ENCODE measurements around the gene PLA2G6.
A peak's percentile ranks its signal among the peaks of the same experiment; 100 is the strongest.

PLA2G6 gene

GRCh38 chr22:38169116-38169515 is 12.5 kb downstream of the PLA2G6 start:
- Histone ChIP-seq H2AK5ac (ENCODE audit: low read depth, low read length) (peak overlapping the region; percentile 40), H2BK15ac (ENCODE audit: low read length) (no peak overlapping the region), H3K27me3 (ENCODE audit: control insufficient read depth in 3 of 3, insufficient read depth in 3 of 3, low read depth in 1 of 3, low read length in 3 of 3) (no peaks in the 10 kb centered on the region), H3K27ac (replicated peaks; ENCODE audit: low read length) (no peak overlapping the region), H3K79me1 (ENCODE audit: low read depth, low read length) (peaks cover 3% of the 10 kb centered on the region), H3K9me3 (replicated peaks in 1 of 2; ENCODE audit: control insufficient read depth in 2 of 2, insufficient read depth in 1 of 2, low read depth in 1 of 2, low read length in 2 of 2) (no peaks in the 10 kb centered on the region), H2BK12ac (ENCODE audit: low read length) (no peak overlapping the region), H4K91ac (ENCODE audit: low read depth, low read length, poor library complexity) (no peak overlapping the region), H3K4me2 (ENCODE audit: insufficient read depth, low read length, poor library complexity, severe bottlenecking) (no peak overlapping the region), H2BK5ac (ENCODE audit: low read length) (no peak overlapping the region), H4K8ac (ENCODE audit: low read depth, low read length) (no peak overlapping the region), H3K36me3 (replicated peaks in 1 of 2; ENCODE audit: control insufficient read depth in 2 of 2, insufficient read depth in 2 of 2, low read length in 2 of 2) (peaks cover 3 to 5% of the 10 kb centered on the region in 2 donors), H3K18ac (ENCODE audit: low read length) (peak overlapping the region; percentile 70), H2AFZ (ENCODE audit: low read length) (no peak overlapping the region), H3K14ac (ENCODE audit: low read length) (no peak overlapping the region), H3K4ac (ENCODE audit: low read length) (no peak overlapping the region), H3K23ac (ENCODE audit: low read depth, low read length, poor library complexity) (no peak overlapping the region), H3K4me3 (ENCODE audit: low read length in 2 of 2) (no peak overlapping the region), H3K9ac (ENCODE audit: low read depth, low read length, poor library complexity) (no peak overlapping the region), H2BK120ac (ENCODE audit: low read depth, low read length) (no peak overlapping the region), H3K4me1 (ENCODE audit: control insufficient read depth in 2 of 2, insufficient read depth in 1 of 2, low read depth in 1 of 2, low read length in 2 of 2) (peaks cover 0 to 7% of the 10 kb centered on the region in 2 donors)
- WGBS, 2 donors (ENCODE audit: extremely low coverage in 2 of 2, insufficient read length in 2 of 2, insufficient replicate concordance in 1 of 2): no CpG with 5 or more reads among the region's 17 CpGs
- DNase-seq (ENCODE audit: low spot score): no peak

DNA sequence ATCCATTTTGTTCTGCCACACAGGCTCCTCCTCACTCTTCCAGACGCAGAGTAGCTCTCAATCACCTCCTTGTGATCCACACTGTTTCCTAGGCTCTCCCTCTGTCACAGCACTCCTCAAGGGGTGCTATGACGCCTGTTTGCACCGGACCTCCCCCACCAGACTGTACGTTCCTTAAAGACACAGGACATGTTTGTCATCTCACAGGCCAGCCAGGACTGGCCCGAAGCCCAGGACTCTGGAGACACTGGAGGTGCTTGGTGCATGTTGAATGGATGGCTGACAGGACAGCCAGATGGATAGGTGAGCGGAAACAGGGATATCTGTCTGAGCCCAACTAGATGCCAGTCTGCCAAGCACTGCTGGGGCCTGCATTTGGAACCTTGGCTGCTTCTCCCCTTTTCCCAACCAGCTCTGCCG is 13.6 kb downstream of the PLA2G6 start:
- H2AK5ac ChIP-seq (ENCODE audit: low read depth, low read length): no peak overlapping the region
- no peak overlapping the region for H2BK120ac ChIP-seq (ENCODE audit: low read depth, low read length)
- H3K4me3 ChIP-seq (ENCODE audit: low read length in 2 of 2): no peak overlapping the region
- no peak overlapping the region for H2BK15ac ChIP-seq (ENCODE audit: low read length)
- no peaks in the 10 kb centered on the region for H3K9me3 ChIP-seq (replicated peaks in 1 of 2; ENCODE audit: control insufficient read depth in 2 of 2, insufficient read depth in 1 of 2, low read depth in 1 of 2, low read length in 2 of 2)
- no peak overlapping the region for H3K14ac ChIP-seq (ENCODE audit: low read length)
- H2BK5ac ChIP-seq (ENCODE audit: low read length): no peak overlapping the region
- no peak overlapping the region for H2BK12ac ChIP-seq (ENCODE audit: low read length)
- no peak overlapping the region for H3K9ac ChIP-seq (ENCODE audit: low read depth, low read length, poor library complexity)
- H3K4me2 ChIP-seq (ENCODE audit: insufficient read depth, low read length, poor library complexity, severe bottlenecking): no peak overlapping the region
- no CpG with 5 or more reads among the region's 7 CpGs for WGBS, 2 donors (ENCODE audit: extremely low coverage in 2 of 2, insufficient read length in 2 of 2, insufficient replicate concordance in 1 of 2)
- H3K27me3 ChIP-seq (ENCODE audit: control insufficient read depth in 3 of 3, insufficient read depth in 3 of 3, low read depth in 1 of 3, low read length in 3 of 3): no peaks in the 10 kb centered on the region
- peaks cover 0 to 7% of the 10 kb centered on the region in 2 donors for H3K4me1 ChIP-seq (ENCODE audit: control insufficient read depth in 2 of 2, insufficient read depth in 1 of 2, low read depth in 1 of 2, low read length in 2 of 2)
- H3K36me3 ChIP-seq (replicated peaks in 1 of 2; ENCODE audit: control insufficient read depth in 2 of 2, insufficient read depth in 2 of 2, low read length in 2 of 2): peaks cover 3 to 5% of the 10 kb centered on the region in 2 donors
- no peak for DNase-seq (ENCODE audit: low spot score)
- no peak overlapping the region for H3K27ac ChIP-seq (replicated peaks; ENCODE audit: low read length)
- H3K79me1 ChIP-seq (ENCODE audit: low read depth, low read length): peaks cover 3% of the 10 kb centered on the region
- H3K4ac ChIP-seq (ENCODE audit: low read length): no peak overlapping the region
- no peak overlapping the region for H3K18ac ChIP-seq (ENCODE audit: low read length)
- H4K91ac ChIP-seq (ENCODE audit: low read depth, low read length, poor library complexity): no peak overlapping the region
- no peak overlapping the region for H3K23ac ChIP-seq (ENCODE audit: low read depth, low read length, poor library complexity)
- H4K8ac ChIP-seq (ENCODE audit: low read depth, low read length): no peak overlapping the region
- H2AFZ ChIP-seq (ENCODE audit: low read length): no peak overlapping the region

GRCh38 chr22:38165922-38166593 is 15.6 kb downstream of the PLA2G6 start:
- Histone ChIP-seq H3K9ac (ENCODE audit: low read depth, low read length, poor library complexity) (peak overlapping the region; percentile 50), H3K4me1 (ENCODE audit: control insufficient read depth in 2 of 2, insufficient read depth in 1 of 2, low read depth in 1 of 2, low read length in 2 of 2) (peaks cover 0 to 9% of the 10 kb centered on the region in 2 donors), H2BK15ac (ENCODE audit: low read length) (no peak overlapping the region), H4K8ac (ENCODE audit: low read depth, low read length) (peak overlapping the region; percentile 65), H3K4ac (ENCODE audit: low read length) (no peak overlapping the region), H3K9me3 (replicated peaks in 1 of 2; ENCODE audit: control insufficient read depth in 2 of 2, insufficient read depth in 1 of 2, low read depth in 1 of 2, low read length in 2 of 2) (no peaks in the 10 kb centered on the region), H3K18ac (ENCODE audit: low read length) (no peak overlapping the region), H3K27ac (replicated peaks; ENCODE audit: low read length) (no peak overlapping the region), H3K4me2 (ENCODE audit: insufficient read depth, low read length, poor library complexity, severe bottlenecking) (no peak overlapping the region), H2BK12ac (ENCODE audit: low read length) (no peak overlapping the region), H2AFZ (ENCODE audit: low read length) (no peak overlapping the region), H2AK5ac (ENCODE audit: low read depth, low read length) (peak overlapping the region; percentile 89), H3K79me1 (ENCODE audit: low read depth, low read length) (peaks cover 3% of the 10 kb centered on the region), H3K36me3 (replicated peaks in 1 of 2; ENCODE audit: control insufficient read depth in 2 of 2, insufficient read depth in 2 of 2, low read length in 2 of 2) (peaks cover 3 to 7% of the 10 kb centered on the region in 2 donors), H4K91ac (ENCODE audit: low read depth, low read length, poor library complexity) (no peak overlapping the region), H3K27me3 (ENCODE audit: control insufficient read depth in 3 of 3, insufficient read depth in 3 of 3, low read depth in 1 of 3, low read length in 3 of 3) (no peaks in the 10 kb centered on the region), H3K23ac (ENCODE audit: low read depth, low read length, poor library complexity) (peak overlapping the region; percentile 55), H3K14ac (ENCODE audit: low read length) (peak overlapping the region; percentile 89), H3K4me3 (ENCODE audit: low read length in 2 of 2) (no peak overlapping the region), H2BK5ac (ENCODE audit: low read length) (no peak overlapping the region), H2BK120ac (ENCODE audit: low read depth, low read length) (no peak overlapping the region)
- no peak for DNase-seq (ENCODE audit: low spot score)
- WGBS, 2 donors (ENCODE audit: extremely low coverage in 2 of 2, insufficient read length in 2 of 2, insufficient replicate concordance in 1 of 2): no CpG with 5 or more reads among the region's 13 CpGs

GRCh38 chr22:38164551-38164918 is 17.1 kb downstream of the PLA2G6 start:
- no peak overlapping the region for H3K4ac ChIP-seq (ENCODE audit: low read length)
- H3K9ac ChIP-seq (ENCODE audit: low read depth, low read length, poor library complexity): peak overlapping the region; percentile 38
- peak overlapping the region; percentile 48 for H3K18ac ChIP-seq (ENCODE audit: low read length)
- H3K14ac ChIP-seq (ENCODE audit: low read length): no peak overlapping the region
- no peak overlapping the region for H2BK12ac ChIP-seq (ENCODE audit: low read length)
- WGBS, 2 donors (ENCODE audit: extremely low coverage in 2 of 2, insufficient read length in 2 of 2, insufficient replicate concordance in 1 of 2): no CpG with 5 or more reads among the region's 7 CpGs
- H3K9me3 ChIP-seq (replicated peaks in 1 of 2; ENCODE audit: control insufficient read depth in 2 of 2, insufficient read depth in 1 of 2, low read depth in 1 of 2, low read length in 2 of 2): no peaks in the 10 kb centered on the region
- peaks cover 0 to 4% of the 10 kb centered on the region in 2 donors for H3K4me1 ChIP-seq (ENCODE audit: control insufficient read depth in 2 of 2, insufficient read depth in 1 of 2, low read depth in 1 of 2, low read length in 2 of 2)
- H2BK5ac ChIP-seq (ENCODE audit: low read length): peak overlapping the region; percentile 53
- no peak overlapping the region for H3K23ac ChIP-seq (ENCODE audit: low read depth, low read length, poor library complexity)
- H2BK15ac ChIP-seq (ENCODE audit: low read length): no peak overlapping the region
- no peak overlapping the region for H3K4me2 ChIP-seq (ENCODE audit: insufficient read depth, low read length, poor library complexity, severe bottlenecking)
- H3K36me3 ChIP-seq (replicated peaks in 1 of 2; ENCODE audit: control insufficient read depth in 2 of 2, insufficient read depth in 2 of 2, low read length in 2 of 2): peaks cover 3 to 7% of the 10 kb centered on the region in 2 donors
- no peak overlapping the region for H3K4me3 ChIP-seq (ENCODE audit: low read length in 2 of 2)
- H3K79me1 ChIP-seq (ENCODE audit: low read depth, low read length): peaks cover 3% of the 10 kb centered on the region
- no peak for DNase-seq (ENCODE audit: low spot score)
- H2BK120ac ChIP-seq (ENCODE audit: low read depth, low read length): no peak overlapping the region
- H3K27me3 ChIP-seq (ENCODE audit: control insufficient read depth in 3 of 3, insufficient read depth in 3 of 3, low read depth in 1 of 3, low read length in 3 of 3): no peaks in the 10 kb centered on the region
- no peak overlapping the region for H3K27ac ChIP-seq (replicated peaks; ENCODE audit: low read length)
- H2AK5ac ChIP-seq (ENCODE audit: low read depth, low read length): no peak overlapping the region
- no peak overlapping the region for H2AFZ ChIP-seq (ENCODE audit: low read length)
- no peak overlapping the region for H4K91ac ChIP-seq (ENCODE audit: low read depth, low read length, poor library complexity)
- no peak overlapping the region for H4K8ac ChIP-seq (ENCODE audit: low read depth, low read length)

Data from neuronal stem cell (in vitro differentiated cells).